M059J (cell line): ENCODE results near the gene RPL36. TPM values are rescaled to one million over a fixed set of nuclear protein-coding genes. Genes with fewer than 3 reads are reported as not detected.
A peak's percentile ranks its signal among the peaks of the same experiment; 100 is the strongest.

ENCODE experiments used
- DNase-seq: peaks from one replicate; pipeline ENCODE4 v3.0.0-alpha.2; 2012; ENCODE audit warnings: low read depth
- total RNA-seq: library from RNA; depleted of rRNA; stranded (reverse); fragments of >200 nt; shearing (Covaris generic); gene quantifications from 2 replicates; pipeline ENCODE4 v1.2.3, GENCODE V29; 2014; rRNA removed

RPL36 gene
- 734 and 1,196 TPM in 2 replicates for total RNA-seq

DNA sequence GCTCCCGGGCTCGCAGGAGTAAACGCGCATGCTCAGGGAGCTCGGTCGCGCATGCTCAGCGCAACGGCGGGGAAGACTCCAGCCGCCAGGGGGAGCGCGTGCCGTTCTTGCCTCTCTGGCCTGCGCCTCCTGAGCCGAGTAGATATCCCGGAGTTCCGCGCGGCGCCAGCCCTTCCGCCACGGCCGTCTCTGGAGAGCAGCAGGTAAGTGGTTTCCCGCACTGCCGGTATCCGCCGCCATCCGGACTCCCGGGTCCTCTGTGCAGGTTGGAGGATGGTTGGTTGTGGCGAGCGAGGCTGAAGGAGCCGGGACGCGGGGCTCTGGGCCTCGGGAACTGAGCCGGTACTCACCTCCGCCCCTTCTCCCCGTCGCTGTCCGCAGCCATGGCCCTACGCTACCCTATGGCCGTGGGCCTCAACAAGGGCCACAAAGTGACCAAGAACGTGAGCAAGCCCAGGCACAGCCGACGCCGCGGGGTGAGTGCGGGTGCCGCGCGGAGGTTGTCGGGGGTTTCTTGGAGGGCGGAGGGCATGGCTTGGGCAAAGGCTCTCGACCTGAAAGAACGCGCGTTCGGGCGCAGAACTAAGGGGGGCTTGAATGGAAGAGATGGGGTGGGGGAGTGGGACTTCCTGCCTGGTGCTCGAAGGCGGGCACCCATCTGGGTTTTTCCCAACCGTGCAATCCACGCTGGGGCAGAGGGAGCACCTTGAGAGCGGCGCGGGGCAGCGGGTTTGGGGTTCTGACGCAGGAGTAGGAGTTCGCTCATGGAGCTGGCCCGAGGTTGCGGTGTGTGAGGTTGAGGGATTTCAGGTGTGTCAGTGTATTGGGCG, at the start of gene RPL36:
TSS of gene RPL36 (plus strand) at position 171 of the 830 bp plus-strand sequence. CDS start at position 384, 213 bp downstream.
- peak; percentile 95 for DNase-seq

- DNase-seq, result no peak
These were observed 48.9 kb upstream of the RPL36 start for GRCh38 chr19:5641171-5641570.

DNA sequence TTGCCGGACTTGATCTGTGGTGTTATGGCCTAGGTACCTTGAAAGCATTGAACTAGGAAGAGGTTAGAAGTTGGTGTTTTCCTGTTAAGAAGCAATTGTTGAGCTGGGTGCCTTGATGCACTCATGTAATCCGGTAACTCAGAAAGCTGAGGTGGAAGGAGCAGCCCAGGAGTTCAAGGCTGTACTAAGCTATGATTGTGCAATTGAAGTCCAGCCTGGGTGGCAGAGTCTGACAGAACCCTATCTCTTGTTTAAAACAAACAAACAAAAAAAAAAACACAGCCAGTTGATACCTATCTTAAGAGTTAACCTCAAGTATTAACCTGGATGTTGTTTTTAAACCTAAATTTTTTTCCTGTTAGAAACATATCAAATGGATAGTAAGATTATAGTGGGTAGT, 47.9 kb upstream of the RPL36 start:
- DNase-seq, result no peak

DNA sequence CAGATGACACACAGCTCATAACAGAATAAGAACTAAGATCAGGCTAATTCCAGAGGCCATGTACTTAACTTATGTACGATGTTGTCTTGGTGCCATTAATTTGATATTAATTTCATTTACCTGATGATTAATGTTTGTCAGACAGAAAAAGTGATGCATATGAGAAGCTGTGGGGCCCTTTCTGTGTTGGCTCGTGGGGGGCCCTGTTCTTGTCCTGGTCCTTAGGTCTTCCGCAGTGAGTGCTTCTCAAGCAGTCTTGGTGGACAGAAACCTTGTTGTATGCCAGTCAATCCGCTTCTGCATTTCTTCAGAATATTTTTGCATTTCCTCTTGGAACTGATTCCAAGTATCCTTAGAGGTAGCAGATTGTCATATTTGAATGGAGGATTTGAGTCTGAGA, 47.0 kb upstream of the RPL36 start:
- no peak for DNase-seq

DNA sequence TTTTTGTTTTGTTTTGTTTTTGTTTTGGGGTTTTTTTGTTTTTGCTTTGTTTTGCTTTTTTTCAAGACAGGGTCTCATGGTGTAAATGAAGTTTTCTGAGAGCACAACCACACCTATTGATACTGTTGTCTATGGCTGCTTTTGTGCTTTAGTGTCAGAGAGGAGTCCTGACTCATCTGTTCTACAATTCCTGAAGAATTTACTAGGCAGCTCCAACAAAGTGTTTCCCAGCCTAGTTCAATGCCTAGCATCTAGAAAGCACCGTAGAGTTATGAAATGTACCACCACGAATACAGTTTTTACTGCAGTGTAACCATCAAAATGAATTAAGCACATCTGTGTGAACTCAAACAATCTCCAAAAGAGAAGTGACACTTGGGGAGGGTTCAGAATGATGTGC, 46.1 kb upstream of the RPL36 start:
- DNase-seq, result no peak

DNA sequence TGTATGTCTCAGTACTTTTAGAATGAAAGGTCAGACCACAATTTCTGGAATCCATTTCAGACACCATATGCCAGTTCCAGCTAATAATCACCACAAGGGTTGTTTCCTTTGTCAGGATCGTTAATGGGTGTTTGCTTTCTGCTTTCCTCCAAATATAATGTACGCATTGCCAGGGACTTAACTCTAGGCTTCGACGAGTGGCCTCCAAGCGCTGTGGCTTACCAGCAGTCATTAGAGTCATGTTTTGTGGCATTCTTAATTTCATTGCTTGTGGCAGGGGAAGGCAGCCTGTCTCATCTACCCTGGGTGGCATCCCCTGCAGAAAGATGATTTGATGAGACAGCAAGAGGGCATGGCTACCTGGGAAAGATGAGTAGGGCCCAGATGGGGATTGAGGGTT, 44.7 kb upstream of the RPL36 start:
- DNase-seq, result no peak

GRCh38 chr19:5646703-5647102, 43.4 kb upstream of the RPL36 start:
- DNase-seq, result no peak

DNA sequence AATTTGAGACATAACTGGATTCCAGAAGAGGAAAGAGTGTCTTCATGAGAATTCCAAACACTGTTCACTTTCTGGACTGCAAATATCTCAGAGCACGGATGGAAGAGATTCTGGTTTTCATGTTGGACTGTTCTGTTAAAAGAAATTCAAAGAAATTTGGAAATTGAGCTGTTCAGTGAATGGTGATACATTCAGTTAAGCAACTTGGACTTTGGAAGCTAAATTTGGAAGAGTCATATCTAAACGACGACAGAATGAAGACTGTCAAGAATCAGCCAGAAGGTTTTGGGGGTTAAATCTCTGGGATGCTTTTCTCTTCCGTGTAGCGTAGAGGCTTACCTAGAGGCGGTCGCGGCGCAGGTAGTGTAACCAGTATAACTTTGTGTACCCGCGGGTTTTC, 41.6 kb upstream of the RPL36 start:
- DNase-seq, result no peak

DNA sequence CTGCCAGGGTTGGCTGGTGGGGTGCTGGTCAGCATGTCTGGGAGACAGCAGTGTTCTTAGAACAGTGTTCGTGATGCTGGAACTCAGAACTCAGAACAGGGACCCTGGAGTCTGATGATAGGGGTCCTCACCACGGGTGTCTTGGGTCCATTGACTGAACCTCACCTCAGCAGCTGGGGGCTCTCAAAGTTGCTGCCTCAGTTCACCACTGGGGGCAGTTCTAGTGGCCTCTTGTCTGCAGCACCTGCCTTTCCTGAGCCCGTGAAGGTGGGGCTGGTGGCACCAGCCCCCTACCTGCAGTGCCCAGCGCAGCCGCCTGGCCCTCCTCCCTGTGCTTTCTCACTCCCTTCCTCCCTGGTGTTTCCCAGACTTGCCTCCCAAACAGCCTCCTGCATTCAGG, 38.7 kb upstream of the RPL36 start:
- no peak for DNase-seq

GRCh38 chr19:5652261-5652660, 37.8 kb upstream of the RPL36 start:
- DNase-seq, result no peak

DNA sequence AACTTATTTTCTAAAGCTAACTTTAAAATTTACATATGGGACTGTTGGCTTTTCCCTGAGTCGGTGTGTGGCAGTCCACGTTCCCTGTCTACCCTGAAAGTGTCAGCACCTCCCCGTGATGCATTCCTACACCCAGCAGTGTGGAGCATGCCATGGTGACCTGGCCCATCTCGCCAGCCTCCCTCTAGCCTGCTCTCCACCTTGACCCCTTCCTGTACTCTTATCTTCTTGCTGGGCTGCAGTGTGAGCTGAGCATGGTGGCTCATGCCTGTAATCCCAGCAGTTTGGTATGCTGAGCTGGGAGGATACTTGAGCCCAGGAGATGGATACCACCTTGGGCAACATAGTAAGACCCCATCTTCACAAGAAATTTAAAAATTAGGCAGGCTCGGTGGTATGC, 35.2 kb upstream of the RPL36 start:
- no peak for DNase-seq

DNA sequence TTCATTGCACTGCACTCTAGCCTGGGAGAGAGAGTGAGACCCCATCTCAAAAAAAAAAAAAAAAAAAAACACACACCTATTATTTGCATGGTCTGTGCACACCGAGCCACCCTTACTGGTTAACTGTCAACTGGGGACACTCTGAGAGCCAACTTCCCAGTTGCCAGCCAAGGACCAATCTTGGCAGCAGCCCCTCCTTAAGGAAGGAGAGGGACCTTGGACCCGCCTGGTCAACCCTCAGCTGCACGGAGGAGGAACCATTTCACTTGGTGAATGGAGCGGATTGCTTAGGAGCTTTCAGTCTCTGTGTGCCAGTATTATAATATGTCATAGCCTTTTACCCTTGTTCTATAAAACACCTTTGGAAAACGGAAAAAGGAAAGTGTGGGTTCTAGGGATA, 34.7 kb upstream of the RPL36 start:
- DNase-seq, result no peak

DNA sequence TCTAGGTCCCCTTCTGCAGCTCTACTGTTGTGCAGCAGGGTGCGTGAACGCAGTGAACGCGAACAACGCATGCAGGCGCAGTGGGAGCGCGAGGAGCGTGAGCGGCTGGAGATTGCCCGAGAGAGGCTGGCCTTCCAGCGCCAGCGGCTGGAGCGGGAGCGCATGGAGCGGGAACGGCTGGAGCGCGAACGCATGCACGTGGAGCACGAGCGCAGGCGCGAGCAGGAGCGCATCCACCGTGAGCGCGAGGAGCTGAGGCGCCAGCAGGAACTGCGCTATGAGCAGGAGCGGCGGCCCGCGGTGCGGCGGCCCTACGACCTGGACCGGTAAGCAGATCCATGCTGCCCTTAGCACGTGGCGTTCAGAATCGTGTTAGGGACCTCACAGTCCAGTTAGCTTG, 28.6 kb upstream of the RPL36 start:
- no peak for DNase-seq

- no peak for DNase-seq
These were observed 26.2 kb upstream of the RPL36 start for GRCh38 chr19:5663904-5664303.

- DNase-seq, result no peak
These were observed 25.6 kb upstream of the RPL36 start for GRCh38 chr19:5664515-5664914.

- peak; percentile 67 for DNase-seq
These were observed 24.1 kb upstream of the RPL36 start for GRCh38 chr19:5665781-5666513.

- DNase-seq, result no peak
These were observed 23.0 kb upstream of the RPL36 start for GRCh38 chr19:5666921-5667610.

DNA sequence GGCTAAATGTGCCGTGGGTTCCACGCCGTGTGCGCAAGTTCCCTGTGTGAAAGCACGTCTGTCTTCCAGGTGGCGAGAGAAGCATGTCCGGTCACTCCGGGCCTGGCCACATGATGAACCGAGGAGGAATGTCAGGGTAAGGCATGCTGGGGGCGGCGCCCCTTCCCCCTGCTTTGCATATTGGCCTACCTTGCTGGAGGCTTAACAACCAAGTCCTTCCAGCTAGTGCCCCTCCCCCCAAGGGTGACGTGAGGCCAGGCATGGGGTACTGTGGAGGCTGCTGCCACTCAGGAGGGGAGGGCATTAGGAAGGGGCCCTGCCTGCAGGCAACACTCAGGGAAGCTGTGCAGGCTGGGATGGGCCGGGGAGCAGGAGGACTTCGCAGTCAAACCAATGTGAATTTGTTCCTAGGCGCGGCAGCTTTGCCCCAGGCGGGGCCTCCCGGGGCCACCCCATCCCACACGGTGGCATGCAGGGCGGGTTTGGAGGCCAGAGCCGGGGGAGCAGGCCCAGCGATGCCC, 22.3 kb upstream of the RPL36 start:
- no peak for DNase-seq

- DNase-seq, result no peak
These were observed 20.9 kb upstream of the RPL36 start for GRCh38 chr19:5669212-5669611.

GRCh38 chr19:5671600-5671999, 18.5 kb upstream of the RPL36 start:
- DNase-seq, result no peak

DNA sequence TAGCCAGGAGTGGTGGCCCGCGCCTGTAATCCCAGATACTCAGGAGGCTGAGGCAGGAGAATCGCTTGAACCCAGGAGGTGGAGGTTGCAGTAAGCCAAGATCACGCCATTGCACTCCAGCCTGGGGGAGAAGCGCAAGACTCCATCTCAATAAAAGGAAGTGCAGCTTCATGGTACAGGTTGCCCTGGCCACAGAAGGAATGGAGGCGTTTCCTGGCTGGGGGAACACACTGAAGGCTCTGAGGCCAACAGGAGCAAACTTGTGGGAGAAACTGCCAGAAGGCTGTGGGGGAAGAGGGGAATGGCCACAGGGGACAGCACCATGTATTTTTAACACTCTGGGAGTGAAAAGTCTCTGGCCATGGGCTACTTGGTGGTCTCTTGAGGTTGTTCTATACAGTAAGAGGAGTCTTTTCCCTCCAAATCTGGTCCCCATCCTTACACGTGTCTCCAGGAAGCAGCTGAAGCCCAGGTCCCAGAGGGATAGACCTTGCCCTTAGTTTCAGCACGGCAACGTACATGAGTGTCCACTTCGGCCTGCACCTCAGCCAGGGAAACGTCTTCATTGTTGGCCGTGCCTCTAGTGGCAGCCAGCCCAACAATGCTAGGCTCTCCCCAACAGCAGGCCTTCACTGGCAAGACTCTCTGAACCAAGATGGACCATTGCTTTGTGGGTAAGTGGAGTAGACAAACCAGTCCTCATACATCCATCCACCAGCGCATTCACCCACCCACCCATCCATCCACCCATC, 17.2 kb upstream of the RPL36 start:
- DNase-seq, result no peak

- no peak for DNase-seq
These were observed 16.3 kb upstream of the RPL36 start for GRCh38 chr19:5673752-5674151.
